GM12873 (cell line): ENCODE results near the gene TTF2.

ENCODE experiments used
- CTCF ChIP-seq: IDR thresholded peaks from 2 replicates; pipeline ENCODE4 v1.5.1; 2012; ENCODE audit warnings: low read depth, mild to moderate bottlenecking, moderate library complexity, low read length, control low read depth; ENCODE audit not compliant: insufficient read depth; ENCODE audit errors: missing control alignments

The TTF2 gene

GRCh38 chr1:117020526-117021156, 39.5 kb upstream of the TTF2 start:
- no peak for TF ChIP-seq CTCF

GRCh38 chr1:117022114-117022513, 38.0 kb upstream of the TTF2 start:
- TF ChIP-seq CTCF = no peak

- TF ChIP-seq CTCF = no peak
These were observed 34.6 kb upstream of the TTF2 start for GRCh38 chr1:117025568-117025967.

- TF ChIP-seq CTCF = no peak
These were observed 33.8 kb upstream of the TTF2 start for GRCh38 chr1:117026361-117026760.

GRCh38 chr1:117029685-117030084, 30.4 kb upstream of the TTF2 start:
- no peak for TF ChIP-seq CTCF

GRCh38 chr1:117030271-117030877, 29.8 kb upstream of the TTF2 start:
- TF ChIP-seq CTCF = no peak

GRCh38 chr1:117032266-117032665, 27.9 kb upstream of the TTF2 start:
- no peak for TF ChIP-seq CTCF
